ENCODE results near the gene PDE6A. TPM values are rescaled to one million over a fixed set of nuclear protein-coding genes. Genes with fewer than 3 reads are reported as not detected.

PDE6A gene
- total and polyA plus RNA-seq, 2 of the 13 experiments (the other 11 are each of a cell fraction or from before 2014, with no cell fraction given): 0.01 TPM; not detected in 1

- no peaks in the 10 kb centered on the region for H3K79me2 ChIP-seq (ENCODE audit: insufficient read depth, low read length)
- POLR2A ChIA-PET: no interaction called here
- peaks cover 1 to 5% of the 10 kb centered on the region in 2 experiments; a peak in 1 of 5 replicates for H3K27me3 ChIP-seq (ENCODE audit: control insufficient read depth in 1 of 2, insufficient read depth in 2 of 2, low read length in 2 of 2)
- intact Hi-C loops (cut with micrococcal nuclease; ENCODE audit: unreplicated experiment): no loop called here
- TF ChIP-seq ARID5B (CRISPR knock-in tag; IDR thresholded peaks at IDR 0.05) (no peak), ZNF605 (CRISPR knock-in tag; IDR thresholded peaks at IDR 0.05) (no peak), TEAD3 (CRISPR knock-in tag; optimal IDR thresholded peaks at IDR 0.05; ENCODE audit: borderline replicate concordance) (no peak), ZNF569 (CRISPR knock-in tag; IDR thresholded peaks at IDR 0.05; ENCODE audit: borderline replicate concordance) (no peak), SNAI1 (CRISPR knock-in tag; IDR thresholded peaks at IDR 0.05; ENCODE audit: borderline replicate concordance) (no peak), MTF2 (CRISPR knock-in tag; IDR thresholded peaks at IDR 0.05; ENCODE audit: borderline replicate concordance) (no peak), ZNF609 (CRISPR knock-in tag; IDR thresholded peaks at IDR 0.05; ENCODE audit: borderline replicate concordance) (no peak), ZNF101 (CRISPR knock-in tag; IDR thresholded peaks at IDR 0.05; ENCODE audit: borderline replicate concordance, low read depth) (no peak)
- no peak for ATAC-seq
- H3K36me3 ChIP-seq (replicated peaks in 1 of 2; ENCODE audit: control insufficient read depth in 1 of 2, insufficient read depth in 2 of 2, low read length in 2 of 2): no peaks in the 10 kb centered on the region
- H2AFZ ChIP-seq (ENCODE audit: low read length): no peak overlapping the region
- no peak for DNase-seq (ENCODE audit: low spot score)
- no peak for FAIRE-seq
- no TSS peak for BruUV-seq (replicated peaks)
- no peak overlapping the region for H3K9ac ChIP-seq (ENCODE audit: insufficient read depth, low read depth, low read length)
- CTCF ChIA-PET (ENCODE audit: low intra/inter-chr PET ratio, low total read pairs): no interaction called here
- no peak overlapping the region for H3K27ac ChIP-seq (ENCODE audit: extremely low read length, insufficient read depth, low read length)
- H3K4me2 ChIP-seq (ENCODE audit: low read depth, low read length): no peak overlapping the region
- no peaks in the 10 kb centered on the region for H4K20me1 ChIP-seq (ENCODE audit: insufficient read depth, low read length)
- WGBS (ENCODE audit: low lambda C conversion rate): 24% methylated on average over 2 of the region's 2 CpGs
- in situ Hi-C loops (cut with HindIII; ENCODE audit: extremely low pct_ligation_motif_present, low pct_unique_long_range_greater_than_20kb): loop anchor here (10.0 kb wide), 1 partner anchor 57 kb away; no protein-coding TSS in a partner anchor
- H3K4me1 ChIP-seq (ENCODE audit: insufficient read depth, low read length): peaks cover 77% of the 10 kb centered on the region
- H3K4me3 ChIP-seq (replicated peaks in 1 of 3; ENCODE audit: insufficient read depth in 1 of 3, low read depth in 2 of 3, low read length in 3 of 3): no peak overlapping the region
- H3K9me3 ChIP-seq (ENCODE audit: low read length): no peaks in the 10 kb centered on the region
Observed at GRCh38 chr5:149938279-149938678, 6.3 kb downstream of the PDE6A start.
